GM19043 (cell line): ENCODE results near the gene SORBS1.

Experiments used
- ATAC-seq: cut with Tn5 transposase; IDR thresholded peaks from one replicate; pipeline ENCODE4 v1.9.1; 2021; ENCODE audit warnings: low read depth; ENCODE audit not compliant: unreplicated experiment

Gene SORBS1

DNA sequence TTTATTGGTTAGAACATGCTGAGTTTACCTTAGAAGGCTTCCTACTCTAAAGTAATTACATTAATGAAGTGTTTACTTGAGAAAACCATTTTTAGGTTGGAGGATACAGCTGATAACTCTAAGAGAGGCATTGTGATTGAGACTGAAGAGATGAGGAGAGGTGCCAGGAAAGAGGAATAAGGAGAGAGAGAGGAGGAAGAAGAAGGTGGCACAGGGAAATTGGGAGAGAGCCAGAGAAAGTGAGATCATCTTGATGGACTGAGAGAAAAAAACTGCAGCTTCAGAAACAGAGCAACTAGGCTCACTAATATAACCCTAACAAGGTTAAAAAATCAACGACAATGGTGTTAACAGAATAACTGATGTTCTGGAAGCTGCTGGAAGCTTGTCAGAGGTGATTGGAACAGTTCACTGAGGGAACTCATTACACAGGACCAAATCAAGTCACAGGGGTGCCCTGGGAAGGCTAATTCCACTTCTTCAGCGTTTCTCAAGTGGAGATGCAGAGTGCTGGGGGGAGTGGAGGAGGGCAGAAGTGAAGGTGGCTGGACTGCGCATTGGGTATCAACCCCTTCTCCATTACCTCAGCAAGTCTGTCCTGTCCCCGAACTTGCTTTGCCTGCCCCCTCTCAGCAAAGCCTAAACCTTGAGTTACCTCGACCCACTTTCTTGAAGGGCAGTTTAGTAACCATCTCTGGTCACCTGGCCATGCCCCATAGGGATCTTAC is 6.9 kb upstream of the SORBS1 start:
- ATAC-seq, result no peak

DNA sequence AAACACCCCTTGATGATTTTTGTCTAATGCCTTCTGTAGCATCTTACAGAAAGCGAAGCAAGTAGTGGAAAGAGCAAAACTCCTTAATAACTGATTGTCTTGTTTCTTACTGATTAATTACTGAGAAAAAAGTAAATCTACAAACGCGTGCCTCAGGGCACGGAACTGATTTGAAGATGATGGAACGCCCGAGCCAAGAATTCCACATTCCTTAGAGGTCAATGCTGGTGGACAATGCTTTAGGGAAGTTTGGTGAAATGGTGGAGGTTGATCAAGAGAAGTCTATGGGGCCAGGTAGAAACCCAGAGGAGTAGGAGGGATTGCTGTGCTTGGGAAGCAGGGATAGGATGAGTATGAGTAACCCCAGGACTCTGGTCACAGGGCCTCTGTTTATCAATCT is 5.0 kb upstream of the SORBS1 start:
- no peak for ATAC-seq

DNA sequence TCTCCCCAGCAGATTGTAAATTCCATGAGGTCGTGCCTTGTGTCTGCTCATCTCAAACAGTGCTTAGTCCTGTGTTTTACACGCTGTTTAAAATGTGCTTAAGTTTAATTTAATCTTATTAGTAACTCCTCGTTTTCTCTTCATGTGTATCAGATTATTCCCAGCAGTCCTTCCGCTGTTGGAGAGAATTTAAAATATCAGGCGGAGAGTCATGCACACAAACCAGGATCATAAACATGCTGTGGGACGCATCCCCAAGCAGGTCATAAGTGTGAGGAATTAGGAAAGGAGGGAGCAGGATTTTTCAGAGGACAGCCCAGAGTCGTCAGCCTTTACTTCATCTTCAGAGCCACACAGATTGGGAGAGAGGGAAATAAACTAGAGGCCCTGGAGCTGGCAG is 4.2 kb upstream of the SORBS1 start:
- ATAC-seq, result no peak

DNA sequence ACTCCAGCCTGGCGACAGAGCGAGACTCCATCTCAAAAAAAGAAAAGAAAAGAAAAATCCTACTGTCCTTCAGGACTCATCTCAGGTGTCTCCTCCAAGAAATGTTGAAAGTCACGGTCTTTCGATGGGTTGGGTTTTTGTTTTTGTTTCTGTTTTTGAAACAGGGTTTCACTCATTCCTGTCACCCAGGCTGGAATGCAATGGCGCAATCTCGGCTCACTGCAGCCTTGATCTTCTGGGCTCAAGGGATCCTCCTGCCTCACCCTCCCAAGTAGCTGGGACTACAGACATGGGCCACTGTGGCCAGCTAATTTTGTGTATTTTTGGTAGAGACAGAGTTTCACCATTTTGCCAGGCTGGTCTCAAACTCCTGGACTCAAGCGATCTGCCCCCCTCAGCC is 3.1 kb upstream of the SORBS1 start:
- ATAC-seq, result no peak

DNA sequence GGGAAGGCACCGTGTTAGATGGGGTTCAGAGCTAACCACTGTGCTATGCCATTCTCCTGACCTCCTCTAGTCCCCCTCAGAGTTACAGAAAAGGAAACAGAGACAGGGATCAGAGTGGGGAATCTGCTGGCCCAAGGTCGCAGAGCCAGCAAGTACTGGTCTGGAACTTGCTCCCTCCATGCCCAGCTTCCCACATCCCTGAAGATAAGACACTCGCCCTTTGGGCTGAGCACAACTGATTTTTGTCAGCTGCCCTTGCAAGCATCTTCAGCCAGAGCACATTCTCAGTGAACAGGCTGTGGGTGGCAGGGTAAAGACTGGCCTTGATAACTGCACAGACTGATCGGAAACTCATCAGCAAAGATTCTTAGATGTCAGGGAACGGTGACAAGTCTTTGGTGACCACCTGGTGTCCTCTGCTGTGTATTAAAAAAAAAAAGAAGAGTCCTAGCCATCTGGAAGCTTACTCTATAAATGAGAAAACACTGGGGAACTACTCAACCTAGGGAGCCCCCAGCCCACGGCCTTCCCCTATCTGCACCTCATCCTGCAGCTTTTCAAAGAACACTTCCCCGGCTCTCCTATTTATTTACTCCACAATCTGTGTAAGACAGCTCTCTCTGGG is 1.3 kb upstream of the SORBS1 start:
- no peak for ATAC-seq

DNA sequence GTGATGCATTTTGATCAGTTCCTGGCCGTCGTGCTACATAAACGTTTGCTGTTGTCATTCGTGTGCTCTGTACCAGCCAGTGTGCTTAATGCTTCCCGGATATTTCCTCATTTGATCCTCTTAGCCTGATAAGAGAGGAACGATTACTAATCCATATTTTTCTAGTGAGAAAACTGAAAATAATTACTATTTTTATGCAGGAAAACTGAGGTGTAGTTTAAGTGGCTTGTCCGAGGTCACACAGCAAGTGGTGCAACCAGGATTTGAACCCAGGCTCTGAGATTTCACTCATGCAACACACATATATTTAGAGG is 650 bp upstream of the SORBS1 start:
- no peak for ATAC-seq

DNA sequence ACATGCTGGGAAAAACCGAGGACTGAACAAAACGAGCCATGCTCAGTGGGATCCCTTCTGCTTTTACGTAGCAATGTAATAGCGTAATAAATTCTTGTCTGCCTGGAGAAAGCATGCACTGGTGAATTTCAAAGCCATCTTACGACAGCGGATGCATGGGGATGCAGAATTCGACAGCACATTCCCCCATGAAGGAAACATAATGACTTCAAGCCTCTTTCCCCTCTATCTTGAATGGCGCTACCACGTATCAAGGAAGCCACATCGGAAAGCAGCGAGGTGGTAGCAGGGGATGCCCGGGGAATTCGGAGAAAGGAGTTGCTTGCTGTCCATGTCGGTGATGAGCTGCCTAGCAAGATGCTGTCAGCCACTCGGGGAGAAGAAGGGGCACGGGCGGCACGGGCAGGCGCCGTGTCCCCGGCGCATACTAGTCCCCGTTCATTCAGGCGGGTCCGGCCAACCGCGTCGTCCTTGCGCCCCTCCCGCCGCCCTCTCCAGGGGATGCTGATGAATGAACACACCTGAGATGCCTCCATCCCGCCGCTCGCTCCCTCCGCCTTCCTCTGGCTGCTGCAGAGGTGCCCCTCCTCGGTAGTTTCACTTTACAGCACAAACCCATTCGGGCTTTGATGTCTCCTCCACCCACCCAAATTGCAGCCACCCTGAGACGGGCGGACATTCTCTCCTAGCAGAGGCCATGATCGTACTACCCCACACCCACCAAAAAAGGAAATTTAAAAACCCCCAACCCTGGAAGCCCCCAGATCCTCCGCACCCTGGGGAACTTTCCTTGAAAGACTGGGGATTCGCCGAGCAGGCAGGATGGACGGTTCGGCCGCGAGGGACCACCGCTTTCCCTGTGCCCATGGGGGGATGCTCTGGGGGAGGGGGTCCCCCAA is 644 bp downstream of the SORBS1 start:
- no peak for ATAC-seq

DNA sequence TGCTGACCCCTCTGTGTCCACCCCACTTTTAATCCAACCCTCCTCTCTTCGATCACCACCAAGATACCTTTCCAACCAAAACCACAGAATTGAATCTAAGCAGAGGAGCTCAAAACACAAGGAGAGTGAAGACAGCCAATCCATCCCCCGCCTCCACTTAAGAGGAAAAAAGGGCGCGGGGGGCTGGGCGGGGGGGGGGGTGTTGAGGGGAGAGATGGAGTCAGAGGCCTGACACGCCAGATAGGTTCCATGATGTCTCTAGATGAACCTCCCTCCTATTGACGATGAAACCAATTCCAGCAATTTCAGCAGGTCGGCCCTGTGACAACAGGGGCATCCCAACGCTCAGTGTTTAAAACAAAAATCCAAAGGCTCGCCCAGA is 1.3 kb downstream of the SORBS1 start:
- ATAC-seq, result no peak

DNA sequence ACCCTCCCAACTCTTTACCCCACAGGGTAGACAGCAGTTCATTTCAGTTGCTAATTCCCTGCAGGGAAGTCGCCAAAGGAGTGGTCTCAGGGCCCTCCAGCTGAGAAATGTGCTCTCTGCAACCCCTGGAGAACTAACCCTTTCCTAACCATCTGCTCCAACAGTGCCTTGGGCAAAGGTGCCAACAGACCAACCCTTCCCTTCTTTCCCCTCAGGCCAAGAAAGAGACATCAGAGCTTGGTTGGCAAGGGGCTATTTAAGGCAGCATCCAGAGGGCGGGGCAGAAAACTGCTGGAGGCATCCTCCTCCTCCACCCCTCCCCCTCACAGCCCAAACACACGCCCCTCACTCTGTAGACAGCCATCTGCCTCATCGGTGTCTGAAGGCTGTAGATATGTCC is 1.7 kb downstream of the SORBS1 start:
- no peak for ATAC-seq

DNA sequence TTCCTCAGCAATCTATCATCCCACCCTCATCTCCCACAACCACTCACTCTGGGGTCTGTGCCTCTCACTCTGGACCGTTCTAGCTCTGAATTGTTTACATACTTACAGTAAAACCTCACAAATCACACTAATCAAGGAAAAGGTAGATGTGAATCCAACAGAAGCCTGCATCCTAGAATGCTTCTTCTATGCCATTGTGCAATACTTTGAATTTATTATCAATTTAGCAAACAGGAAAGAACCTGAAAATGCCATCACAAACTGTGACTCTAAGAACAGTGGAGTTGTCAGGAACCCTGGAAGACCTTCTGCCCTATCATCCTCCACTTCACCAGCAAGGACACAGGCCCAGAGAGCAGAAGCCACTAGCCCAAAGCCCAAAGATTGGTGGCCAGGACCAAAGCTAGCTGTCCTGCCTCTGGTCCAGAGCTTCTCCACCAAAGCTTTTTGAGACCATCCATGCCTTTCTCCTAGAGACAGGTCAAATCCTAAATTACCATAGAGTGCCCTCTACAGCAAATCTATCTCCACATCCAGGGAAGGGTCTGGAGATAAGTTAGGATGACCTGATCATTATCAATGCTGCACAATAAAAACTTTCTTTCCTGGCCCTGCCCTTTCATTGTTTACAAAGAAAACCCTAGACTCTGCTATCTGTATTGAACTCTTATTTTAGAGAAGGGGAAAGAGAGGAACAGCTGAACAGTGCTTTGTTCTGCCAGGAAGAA is 2.4 kb downstream of the SORBS1 start:
- no peak for ATAC-seq

DNA sequence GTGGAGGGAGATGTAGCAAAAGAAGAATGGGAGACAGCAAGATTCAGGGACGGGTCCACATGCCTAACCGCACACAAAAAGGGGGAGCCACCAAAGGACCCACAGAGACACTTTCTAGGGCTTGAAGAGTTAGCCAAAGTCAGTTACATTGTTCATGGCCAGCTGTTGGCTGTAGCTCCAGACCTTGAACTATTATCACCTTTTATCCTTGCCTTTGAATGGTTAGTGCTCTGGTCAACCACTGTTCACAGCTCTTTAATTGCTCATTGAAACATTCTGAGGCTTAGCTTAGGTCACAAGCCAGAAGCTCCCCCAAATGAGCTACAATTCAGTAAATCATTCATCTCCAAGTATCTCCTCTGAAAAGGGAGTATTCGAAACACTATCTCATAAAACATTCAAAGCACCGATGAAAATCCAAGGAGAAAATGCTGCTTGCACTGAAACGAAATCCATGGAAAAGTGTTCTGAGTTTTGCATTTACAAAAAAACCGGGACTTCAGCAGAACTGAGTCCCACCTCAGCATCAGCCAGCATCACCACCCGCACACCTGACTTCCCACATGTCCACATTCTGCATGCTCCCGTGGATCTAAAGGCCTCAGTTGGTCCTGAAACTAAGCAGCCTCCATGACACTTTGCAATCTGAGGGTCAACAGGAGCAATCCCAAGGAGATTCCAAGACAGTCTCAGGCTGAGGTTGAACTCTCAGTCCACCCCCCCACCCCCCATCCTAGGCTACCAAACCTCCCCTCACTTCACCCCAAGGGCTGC is 4.0 kb downstream of the SORBS1 start:
- no peak for ATAC-seq

DNA sequence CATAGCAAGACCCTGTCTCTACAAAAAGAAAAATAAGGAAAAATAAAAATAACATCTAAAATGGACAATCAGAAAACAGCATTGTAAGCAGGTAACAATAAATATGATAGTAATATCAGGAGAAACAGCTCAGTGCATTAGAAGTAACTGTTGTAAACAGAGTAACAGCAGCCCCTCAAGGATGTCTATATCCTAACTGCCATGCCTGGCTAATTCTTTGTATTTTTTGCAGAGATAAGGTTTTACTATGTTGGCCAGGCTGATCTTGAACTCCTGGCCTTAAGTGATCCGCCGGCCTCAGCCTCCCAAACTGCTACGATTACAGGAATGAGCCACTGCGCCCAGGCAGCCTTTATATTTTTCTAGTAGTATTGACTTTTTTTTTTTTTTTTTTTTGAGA is 7.5 kb downstream of the SORBS1 start:
- ATAC-seq, result no peak

DNA sequence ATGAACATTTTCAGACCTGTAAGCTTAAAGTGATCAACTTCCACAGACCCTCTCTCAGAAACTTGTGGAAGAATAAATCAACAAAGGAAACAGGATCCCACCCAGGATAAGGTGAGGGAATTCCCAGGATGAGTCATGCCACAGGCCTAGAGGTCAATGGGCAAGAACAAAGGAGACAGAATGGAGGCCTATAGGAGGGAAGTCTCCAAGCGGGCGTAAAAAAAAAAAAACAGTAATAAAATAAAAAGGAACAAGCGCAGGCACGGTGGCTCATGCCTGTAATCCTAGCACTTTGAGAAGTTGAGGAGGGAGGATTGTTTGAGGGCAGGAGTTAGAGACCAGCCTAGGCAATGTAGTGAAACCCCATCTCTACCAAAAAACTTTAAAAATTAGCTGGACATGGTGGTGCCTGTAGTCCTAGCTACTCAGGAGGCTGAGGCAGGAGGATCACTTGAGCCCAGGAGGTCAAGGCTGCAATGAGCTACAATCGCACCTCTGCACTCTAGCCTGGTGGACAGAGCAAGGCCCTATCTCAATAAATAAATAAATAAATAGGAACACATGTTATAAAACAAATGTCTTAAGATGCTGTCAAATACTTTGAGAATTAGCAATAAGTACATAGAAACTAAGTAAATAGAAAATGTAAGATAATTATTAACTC is 8.4 kb downstream of the SORBS1 start:
- ATAC-seq, result no peak

DNA sequence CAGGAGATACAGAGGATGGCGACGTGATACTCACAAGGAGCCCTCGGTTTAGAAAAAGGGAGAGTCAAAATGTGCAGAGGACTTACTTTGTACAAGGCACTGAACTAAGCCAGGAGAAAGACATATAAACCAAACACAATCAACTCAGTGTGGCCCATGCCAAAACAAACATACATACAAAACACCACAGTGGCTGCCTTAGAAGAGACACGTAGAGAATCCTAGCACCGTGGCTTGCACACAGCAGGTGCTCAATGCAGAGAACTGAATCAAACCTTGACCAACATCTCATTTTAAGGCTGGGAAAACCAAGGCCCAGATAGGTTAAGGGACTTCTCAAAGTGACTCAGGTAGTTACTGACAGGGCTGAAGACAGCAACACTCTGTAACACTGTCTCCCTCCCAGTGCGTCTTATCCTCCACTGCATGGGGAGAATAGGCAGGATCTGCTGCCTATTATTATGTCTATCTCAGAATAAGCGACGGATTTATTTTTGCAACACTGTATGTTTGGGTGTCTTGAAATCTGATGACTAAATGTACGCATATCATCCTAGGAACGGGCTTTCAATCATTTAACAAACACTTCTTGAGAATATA is 11.0 kb downstream of the SORBS1 start:
- ATAC-seq, result no peak

DNA sequence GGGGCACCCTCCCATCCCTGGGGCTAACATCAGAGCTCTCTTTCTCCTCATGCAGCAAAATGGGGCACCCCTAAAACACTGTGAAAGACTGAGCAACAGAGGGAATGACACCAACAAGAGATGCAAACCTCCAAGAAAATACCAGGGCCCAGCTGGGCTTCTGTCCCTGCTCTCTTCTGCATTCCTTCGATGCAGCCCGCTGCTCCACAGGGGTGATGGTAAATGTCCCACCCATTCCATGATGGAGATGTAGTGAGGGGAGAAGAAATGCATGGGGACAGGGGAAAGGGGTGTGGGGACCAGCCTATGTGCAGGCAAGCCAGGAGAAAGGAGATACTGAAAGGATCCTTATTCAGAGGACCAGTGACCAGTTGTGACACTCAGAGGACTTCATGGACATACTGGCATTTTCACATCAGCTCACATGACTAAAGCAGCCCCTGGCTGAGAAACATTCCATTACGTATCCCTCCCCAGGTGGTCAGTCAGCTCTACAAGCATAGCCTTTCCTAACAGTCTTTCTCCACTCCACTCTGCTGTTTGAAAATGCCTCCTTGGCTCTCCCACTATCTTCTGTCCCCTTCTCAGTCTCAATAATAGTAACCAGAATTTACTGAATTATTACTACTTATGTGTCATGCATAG is 13.3 kb downstream of the SORBS1 start:
- no peak for ATAC-seq

DNA sequence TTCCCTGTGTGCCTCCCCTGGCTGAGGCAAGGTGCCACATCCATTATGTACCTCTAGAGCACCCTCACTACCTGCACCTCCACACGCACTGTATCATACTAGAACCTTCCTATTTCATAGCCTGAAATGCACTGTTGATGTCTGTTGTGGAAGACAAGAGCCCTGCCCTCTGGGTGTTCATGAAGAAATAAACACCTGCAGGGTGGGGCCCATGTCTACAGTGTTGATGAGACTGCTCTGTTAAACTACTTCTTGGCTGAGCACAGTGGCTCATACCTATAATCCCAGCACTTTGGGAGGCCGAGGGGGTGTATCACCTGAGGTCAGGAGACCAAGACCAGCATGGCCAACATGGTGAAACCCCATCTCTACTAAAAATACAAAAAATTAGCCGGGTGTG is 14.0 kb downstream of the SORBS1 start:
- ATAC-seq, result no peak

DNA sequence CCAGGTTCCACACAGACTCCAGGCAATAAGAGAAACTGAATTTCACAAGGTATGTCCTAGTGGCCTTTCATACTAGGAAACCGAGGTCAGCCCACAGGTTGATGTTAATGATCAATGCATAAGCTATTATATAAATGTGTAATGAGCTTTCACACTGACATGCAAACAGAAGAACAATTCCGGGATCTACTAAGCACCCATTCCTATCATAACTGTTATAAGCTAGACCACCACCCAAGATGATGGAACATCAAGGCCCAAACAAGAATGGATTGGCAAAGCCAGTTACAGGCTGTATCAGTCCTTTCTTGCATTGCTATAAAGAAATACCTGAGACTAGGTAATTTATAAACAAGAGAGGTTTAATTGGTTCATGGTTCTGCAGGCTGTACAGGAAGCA is 15.2 kb downstream of the SORBS1 start:
- ATAC-seq, result no peak

DNA sequence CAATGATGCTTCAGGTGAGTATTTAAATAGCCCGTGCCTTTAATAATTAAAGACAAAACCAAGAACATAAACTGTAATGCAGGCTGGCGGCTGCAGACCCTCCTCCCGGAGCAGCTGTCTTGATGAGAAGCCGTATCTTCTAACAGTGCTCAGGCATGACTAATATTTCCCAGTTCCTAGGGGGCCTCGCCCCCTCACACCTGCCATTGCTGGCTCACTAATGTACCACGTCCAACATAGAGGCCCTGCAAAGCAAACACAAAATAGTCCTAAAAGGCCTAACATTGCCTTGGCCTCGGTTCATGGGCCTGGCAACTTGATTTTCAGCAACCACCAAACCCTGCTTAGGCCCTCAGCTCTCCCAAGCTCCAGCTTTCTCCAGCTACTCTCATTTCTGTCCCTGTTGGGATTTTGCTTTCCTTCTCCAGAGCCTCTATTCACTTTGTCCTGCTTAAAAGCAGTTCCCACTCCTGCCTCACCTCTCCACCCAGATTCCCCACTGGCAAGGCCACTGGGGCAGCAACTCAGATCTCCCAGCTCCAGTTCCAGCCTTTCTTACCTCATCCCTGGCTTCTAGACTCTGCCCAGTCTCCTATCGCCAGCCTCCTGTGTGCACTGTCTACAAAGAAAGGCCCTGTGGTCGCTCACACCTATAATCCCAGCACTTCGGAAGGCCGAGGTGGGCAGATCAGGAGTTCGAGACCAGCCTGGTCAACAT is 16.2 kb downstream of the SORBS1 start:
- ATAC-seq, result no peak
